Neural cell (in vitro differentiated cells): Measurements from ENCODE around the gene KLHDC9. TPM values are rescaled to one million over a fixed set of nuclear protein-coding genes. Genes with fewer than 3 reads are reported as not detected.
"Not testable (repeated sequence)": the region's sequence is repeated elsewhere in the genome, so short reads cannot be mapped to it uniquely, and the experiment has no call there.

ENCODE experiments used
- H2AFZ ChIP-seq: fragments of 200-600, 300-800 bp; sonication (generic), shearing (Covaris generic); 2 replicates; pipeline ENCODE4 v1.6.0; 2014; ENCODE audit warnings: low read depth, mild to moderate bottlenecking, antibody characterized with exemption, low read length, moderate library complexity
- H3F3A ChIP-seq: fragments of 200-600 bp; shearing (Covaris generic); 2 replicates; pipeline ENCODE4 v1.6.1; 2016; ENCODE audit warnings: mild to moderate bottlenecking, moderate library complexity, mixed read lengths, antibody characterized with exemption, low read length; ENCODE audit not compliant: insufficient read depth, poor library complexity, severe bottlenecking
- H3K27ac ChIP-seq: fragments of 200-600, 300-800 bp; sonication (generic), shearing (Covaris generic); 2 replicates; pipeline ENCODE4 v1.5.1; 2014; ENCODE audit warnings: mild to moderate bottlenecking, low read length, moderate library complexity
- H3K27me3 ChIP-seq: fragments of 300-800, 200-600 bp; sonication (generic), shearing (Covaris generic); 2 replicates; pipeline ENCODE4 v1.6.0; 2014; ENCODE audit warnings: mild to moderate bottlenecking, low read depth, low read length, moderate library complexity; ENCODE audit not compliant: insufficient read depth
- H3K36me3 ChIP-seq: fragments of 300-800, 200-600 bp; sonication (generic), shearing (Covaris generic); 2 replicates; pipeline ENCODE4 v1.5.1; 2014; ENCODE audit warnings: mild to moderate bottlenecking, antibody characterized with exemption, low read length, moderate library complexity; ENCODE audit not compliant: insufficient read depth
- H3K4me2 ChIP-seq: fragments of 300-800, 200-600 bp; sonication (generic), shearing (Covaris generic); 2 replicates; pipeline ENCODE4 v1.6.0; 2014; ENCODE audit warnings: mild to moderate bottlenecking, low read length
- H3K4me3 ChIP-seq: fragments of 300-800, 200-600 bp; sonication (generic), shearing (Covaris generic); 2 replicates; pipeline ENCODE4 v1.5.1; 2014; ENCODE audit warnings: mild to moderate bottlenecking, low read length, moderate library complexity
- H3K79me2 ChIP-seq: fragments of 200-600 bp; shearing (Covaris generic); replicated peaks from 2 replicates; pipeline ENCODE4 v1.6.0; 2014; ENCODE audit warnings: mild to moderate bottlenecking, low read length, moderate library complexity; ENCODE audit not compliant: insufficient read depth
- H3K9ac ChIP-seq: fragments of 300-800, 200-600 bp; sonication (generic), shearing (Covaris generic); 2 replicates; pipeline ENCODE4 v1.6.1; 2016; ENCODE audit warnings: mild to moderate bottlenecking, low read length, mixed read lengths
- H3K9me2 ChIP-seq: fragments of 200-600 bp; shearing (Covaris generic); 2 replicates; pipeline ENCODE4 v1.6.1; 2016; ENCODE audit warnings: mild to moderate bottlenecking, low read length, mixed read lengths; ENCODE audit not compliant: insufficient read depth
- H3K9me3 ChIP-seq: fragments of 200-600, 300-800 bp; sonication (generic), shearing (Covaris generic); 2 replicates; pipeline ENCODE4 v1.6.1; 2016; ENCODE audit warnings: mild to moderate bottlenecking, mixed run types, low read length, moderate library complexity, mixed read lengths
- H4K20me1 ChIP-seq: fragments of 200-600 bp; shearing (Covaris generic); 2 replicates; pipeline ENCODE4 v1.6.1; 2016; ENCODE audit warnings: mild to moderate bottlenecking, mixed run types; ENCODE audit not compliant: insufficient read depth
- CTCF ChIP-seq: fragments of 450-650 bp; IDR thresholded peaks from 2 replicates; pipeline ENCODE4 v1.5.1; 2014; ENCODE audit warnings: antibody characterized with exemption, mild to moderate bottlenecking, moderate library complexity; ENCODE audit not compliant: poor library complexity, severe bottlenecking
- EP300 ChIP-seq: fragments of 450-650 bp; conservative IDR thresholded peaks from 2 replicates; pipeline ENCODE4 v1.6.1; 2014; ENCODE audit warnings: antibody characterized with exemption, mild to moderate bottlenecking, moderate library complexity; ENCODE audit not compliant: poor library complexity, severe bottlenecking
- EZH2 ChIP-seq: fragments of 200-600, 300-800 bp; shearing (Covaris generic), sonication (generic); IDR thresholded peaks from 2 replicates; pipeline ENCODE4 v1.6.1; 2014; ENCODE audit warnings: antibody characterized with exemption, low read length, borderline replicate concordance, mild to moderate bottlenecking; ENCODE audit not compliant: insufficient read depth, poor library complexity, severe bottlenecking
- MXI1 ChIP-seq: fragments of 450-650 bp; conservative IDR thresholded peaks from 2 replicates; pipeline ENCODE4 v1.6.1; 2014; ENCODE audit warnings: antibody characterized with exemption, mild to moderate bottlenecking; ENCODE audit not compliant: poor library complexity, severe bottlenecking
- POLR2AphosphoS5 ChIP-seq: IDR thresholded peaks from 2 replicates; pipeline ENCODE4 v1.6.1; 2012
- RAD21 ChIP-seq: fragments of 450-650 bp; conservative IDR thresholded peaks from 2 replicates; pipeline ENCODE4 v1.6.1; 2014; ENCODE audit warnings: antibody characterized with exemption, mild to moderate bottlenecking, moderate library complexity
- REST ChIP-seq: IDR thresholded peaks from 2 replicates; pipeline ENCODE4 v1.6.1; 2012; ENCODE audit warnings: borderline replicate concordance
- SMC3 ChIP-seq: fragments of 450-650 bp; conservative IDR thresholded peaks from 2 replicates; pipeline ENCODE4 v1.6.1; 2014; ENCODE audit warnings: antibody characterized with exemption, mild to moderate bottlenecking, moderate library complexity; ENCODE audit not compliant: poor library complexity
- TAF1 ChIP-seq: IDR thresholded peaks from 2 replicates; pipeline ENCODE4 v1.6.1; 2012; ENCODE audit warnings: low read depth
- polyA plus RNA-seq: library from polyadenylated mRNA; depleted of rRNA; stranded (reverse); fragments of >200 nt; gene quantifications from 2 replicates; pipeline ENCODE4 v1.2.3, GENCODE V29; 2014

Gene KLHDC9
- polyA plus RNA-seq, 1 donor from 2014 or later = 78.1 TPM

DNA sequence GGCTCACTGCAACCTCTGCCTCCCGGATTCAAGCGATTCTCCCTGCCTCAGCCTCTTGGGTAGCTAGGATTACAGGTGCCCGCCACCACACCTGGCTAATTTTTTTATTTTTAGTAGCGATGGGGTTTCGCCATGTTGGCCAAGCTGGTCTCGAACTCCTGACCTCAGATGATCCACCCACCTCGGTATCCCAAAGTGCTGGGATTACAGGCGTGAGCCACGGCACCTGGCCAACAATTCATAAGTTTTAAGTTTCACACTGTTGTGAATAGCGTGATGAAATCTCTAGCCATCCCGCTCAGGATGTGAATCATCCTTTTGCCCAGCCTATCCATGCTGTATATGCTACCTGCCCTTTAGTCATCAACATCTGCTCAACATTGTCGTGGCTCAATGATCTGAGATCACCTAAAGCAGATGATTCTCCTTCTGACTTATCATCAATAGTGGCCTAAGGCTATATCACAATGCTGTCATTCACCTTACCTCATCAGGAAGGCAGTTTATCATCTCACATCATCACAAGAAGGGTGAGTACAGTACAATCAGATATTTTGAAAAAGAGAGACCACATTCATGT, 17.1 kb downstream of the KLHDC9 start:
- no peak overlapping the region for H3K4me2 ChIP-seq
- no peaks in the 10 kb centered on the region for H3K9me2 ChIP-seq
- no peaks in the 10 kb centered on the region for H3K36me3 ChIP-seq
- H4K20me1 ChIP-seq = no peaks in the 10 kb centered on the region
- TF ChIP-seq TAF1 = no peak
- no peak for TF ChIP-seq REST
- TF ChIP-seq RAD21 = no peak
- TF ChIP-seq CTCF = no peak
- no peak for TF ChIP-seq MXI1
- TF ChIP-seq EP300 = no peak
- TF ChIP-seq SMC3 = no peak
- no peak for TF ChIP-seq EZH2
- no peak for TF ChIP-seq POLR2AphosphoS5
- H3K27ac ChIP-seq = no peak overlapping the region
- H2AFZ ChIP-seq = no peak overlapping the region
- no peak overlapping the region for H3K4me3 ChIP-seq
- no peaks in the 10 kb centered on the region for H3K27me3 ChIP-seq
- peaks cover 60% of the 10 kb centered on the region for H3K79me2 ChIP-seq
- no peak overlapping the region for H3K9ac ChIP-seq
- no peaks in the 10 kb centered on the region for H3K9me3 ChIP-seq
- H3F3A ChIP-seq = no peaks in the 10 kb centered on the region

- not testable (repeated sequence) for H3K9me3 ChIP-seq, H3K9ac ChIP-seq, H3K27ac ChIP-seq, H3K9me2 ChIP-seq, H3F3A ChIP-seq, H4K20me1 ChIP-seq, H3K36me3 ChIP-seq, H3K27me3 ChIP-seq, H3K4me2 ChIP-seq, H2AFZ ChIP-seq
- peaks cover 60% of the 10 kb centered on the region for H3K79me2 ChIP-seq
- H3K4me3 ChIP-seq = peak overlapping the region; percentile 99
Observed at GRCh38 chr1:161115961-161116360, 17.8 kb downstream of the KLHDC9 start.
